CD4-positive, alpha-beta memory T cell (primary cell): ENCODE measurements around the gene VPS18. TPM values are rescaled to one million over a fixed set of nuclear protein-coding genes. Genes with fewer than 3 reads are reported as not detected.

Source experiments
- CTCF ChIA-PET: fragments of 350-600 bp; sonication (Branson Sonifier 250); formaldehyde crosslinking; loops from one replicate; lab custom pipeline; 2021; ENCODE audit warnings: inconsistent platforms; ENCODE audit not compliant: partially characterized antibody; lab: Charles Lee
- POLR2A ChIA-PET: fragments of 350-600 bp; sonication (Branson Sonifier 250); formaldehyde crosslinking; loops from one replicate; lab custom pipeline; 2021; ENCODE audit not compliant: partially characterized antibody; lab: Charles Lee
- DNase-seq, 5 donors: peaks; one replicate each; pipeline versions ENCODE4 v3.0.0 to v3.0.0-alpha.2; 2020 to 2022; ENCODE audit warnings: mixed read lengths in 1 of 5
- H3K27ac ChIP-seq: one replicate; pipeline ENCODE4 v1.7.0; 2013; ENCODE audit warnings: low read depth, low read length
- H3K27me3 ChIP-seq: 2 replicates; pipeline ENCODE4 v1.7.0; 2013; ENCODE audit warnings: mild to moderate bottlenecking, low read length, moderate library complexity; ENCODE audit not compliant: insufficient read depth
- H3K36me3 ChIP-seq: 2 replicates; pipeline ENCODE4 v1.7.0; 2013; ENCODE audit warnings: mild to moderate bottlenecking, low read length, moderate library complexity; ENCODE audit not compliant: insufficient read depth
- H3K4me1 ChIP-seq: 2 replicates; pipeline ENCODE4 v1.7.0; 2013; ENCODE audit warnings: mild to moderate bottlenecking, low read length, moderate library complexity; ENCODE audit not compliant: insufficient read depth
- H3K4me3 ChIP-seq, 2 donors: one replicate each; pipeline ENCODE4 v1.7.0; 2013; ENCODE audit warnings: low read length in 2 of 2, mild to moderate bottlenecking in 1 of 2
- H3K9me3 ChIP-seq, 2 donors: one replicate each; pipeline ENCODE4 v1.7.0; 2013; ENCODE audit warnings: low read length in 2 of 2, control low read depth in 1 of 2; ENCODE audit not compliant: control insufficient read depth in 1 of 2
- H3K27ac Mint-ChIP-seq, 7 donors: one replicate each; pipeline ENCODE4 v1.8.0; 2020 to 2021; ENCODE audit warnings: mixed read lengths in 7 of 7, mild to moderate bottlenecking in 6 of 7, inconsistent platforms in 3 of 7, moderate library complexity in 3 of 7
- H3K27me3 Mint-ChIP-seq, 2 donors: one replicate each; pipeline ENCODE4 v1.8.0; 2020 to 2021; ENCODE audit warnings: mixed read lengths in 2 of 2
- H3K36me3 Mint-ChIP-seq, 2 donors: one replicate each; pipeline ENCODE4 v1.8.0; 2020 to 2021; ENCODE audit warnings: mixed read lengths in 2 of 2, inconsistent platforms in 1 of 2, mild to moderate bottlenecking in 1 of 2
- H3K4me1 Mint-ChIP-seq, 4 donors: one replicate each; pipeline ENCODE4 v1.8.0; 2020 to 2021; ENCODE audit warnings: mixed read lengths in 4 of 4, mild to moderate bottlenecking in 1 of 4
- H3K4me3 Mint-ChIP-seq, 8 donors: one replicate each; pipeline ENCODE4 v1.8.0; 2020 to 2021; ENCODE audit warnings: mixed read lengths in 8 of 8, mild to moderate bottlenecking in 7 of 8, moderate library complexity in 6 of 8, inconsistent platforms in 3 of 8
- H3K9me3 Mint-ChIP-seq, 8 donors: one replicate each; pipeline ENCODE4 v1.8.0; 2020 to 2021; ENCODE audit warnings: mixed read lengths in 8 of 8, mild to moderate bottlenecking in 5 of 8, inconsistent platforms in 3 of 8, moderate library complexity in 1 of 8
- intact Hi-C: fragments of 100-400 bp; cut with micrococcal nuclease; formaldehyde crosslinking; loops from one replicate; pipeline ENCODE4 v1.15.1; 2023
- polyA plus RNA-seq, 2 donors: library from polyadenylated mRNA; unstranded; fragments of 300-500 nt; fragmentation: Illumina TruSeq; gene quantifications; one replicate each; pipeline ENCODE4 v1.2.3, GENCODE V29; 2021
- total RNA-seq, 2 experiments: library from RNA; stranded (reverse); gene quantifications; one replicate each; pipeline ENCODE4 v1.2.3, GENCODE V29; 2021

Gene VPS18
- total RNA-seq (10 to 100 TPM; 18.4 to 20.3 TPM), polyA plus RNA-seq (10 to 100 TPM; 14.6 to 21.6 TPM)

GRCh38 chr15:40893733-40894680 is at the start of gene VPS18:
TSS of gene VPS18 (plus strand) at chr15:40894450. CDS start at chr15:40894769, 319 bp downstream.
- Mint-ChIP-seq H3K27me3 (no peaks in the 10 kb centered on the region), H3K27ac (peak within 1 kb of the TSS; percentile 95 to 99 (median 99)), H3K9me3 (no peaks in the 10 kb centered on the region), H3K36me3 (peaks cover 12 to 27% of the 10 kb centered on the region in 2 donors), H3K4me1 (peaks cover 24 to 52% (median 36%) of the 10 kb centered on the region in 4 donors), H3K4me3 (peak within 1 kb of the TSS; percentile 95 to 100 (median 99))
- Histone ChIP-seq H3K4me1 (peaks cover 21% of the 10 kb centered on the region), H3K27ac (peak within 1 kb of the TSS; percentile 86), H3K36me3 (peaks cover 5% of the 10 kb centered on the region), H3K27me3 (no peaks in the 10 kb centered on the region), H3K9me3 (no peaks in the 10 kb centered on the region), H3K4me3 (peak within 1 kb of the TSS; percentile 53 to 86)
- intact Hi-C loops = loop anchor here (1.0 to 10.0 kb wide), 11 partner anchors 10 to 377 kb away; partner anchors contain the start of genes CCDC32, CHP1, DNAJC17 and INO80
- CTCF ChIA-PET = interaction anchor here (0.6 to 6.3 kb wide), 29 partner anchors 11 to 718 kb away, joined by 3 to 245 read pairs (median 4); partner anchors contain the start of genes CCDC32, CHP1, KNL1 and RAD51
- peak; percentile 97 to 98 (median 98) for DNase-seq
- POLR2A ChIA-PET = interaction anchor here (0.7 to 3.0 kb wide), 19 partner anchors 9 to 439 kb away, joined by 3 to 38 read pairs (median 5); partner anchors contain the start of genes CHAC1, CHP1, DNAJC17 and EXD1

GRCh38 chr15:40844696-40845030 is 49.6 kb upstream of the VPS18 start:
- Mint-ChIP-seq H3K4me1 (peaks cover 12 to 39% (median 23%) of the 10 kb centered on the region in 4 donors), H3K4me3 (peak overlapping the region; percentile 84 to 90 (median 86)), H3K9me3 (no peaks in the 10 kb centered on the region), H3K27me3 (peaks cover 0 to 2% of the 10 kb centered on the region in 2 donors), H3K27ac (peak overlapping the region in 6 of 7 donors; percentile 22 to 85 (median 62)), H3K36me3 (peaks cover 0 to 3% of the 10 kb centered on the region in 2 donors)
- POLR2A ChIA-PET = interaction anchor here (1.0 to 2.1 kb wide), 4 partner anchors 37 to 386 kb away, joined by 3 to 8 read pairs (median 4); partner anchors contain the start of genes CHP1, DNAJC17, EXD1 and GCHFR
- peak in 4 of 5 donors; percentile 26 to 30 (median 28) for DNase-seq
- Histone ChIP-seq H3K4me3 (peak overlapping the region; percentile 42 to 63), H3K9me3 (no peaks in the 10 kb centered on the region), H3K27ac (no peak overlapping the region), H3K36me3 (no peaks in the 10 kb centered on the region), H3K4me1 (peaks cover 35% of the 10 kb centered on the region), H3K27me3 (no peaks in the 10 kb centered on the region)
- CTCF ChIA-PET = interaction anchor here (1.2 to 3.2 kb wide), 4 partner anchors 14 to 51 kb away, joined by 3 to 24 read pairs (median 3); no protein-coding TSS in a partner anchor
- intact Hi-C loops = no loop called here

- H3K4me3 ChIP-seq = peak overlapping the region; percentile 42 to 63
- POLR2A ChIA-PET = interaction anchor here (1.2 to 2.1 kb wide), 3 partner anchors 38 to 386 kb away, joined by 3 to 8 read pairs (median 5); partner anchors contain the start of genes CHP1, DNAJC17, EXD1 and VPS18
Observed at GRCh38 chr15:40845036-40845435, 49.2 kb upstream of the VPS18 start.

GRCh38 chr15:40845511-40846284 is 48.6 kb upstream of the VPS18 start:
- POLR2A ChIA-PET = interaction anchor here (2.1 kb wide), 1 partner anchor 48 kb away, joined by 5 read pairs; the partner anchor contains the start of gene VPS18

More at GRCh38 chr15:40845036-40845435, 49.2 kb upstream of the VPS18 start:
- Mint-ChIP-seq H3K27me3 (peaks cover 0 to 2% of the 10 kb centered on the region in 2 donors), H3K27ac (peak overlapping the region; percentile 3 to 85 (median 62)), H3K9me3 (no peaks in the 10 kb centered on the region), H3K4me1 (peaks cover 12 to 39% (median 23%) of the 10 kb centered on the region in 4 donors), H3K36me3 (peaks cover 0 to 3% of the 10 kb centered on the region in 2 donors), H3K4me3 (peak overlapping the region; percentile 84 to 90 (median 86))
- Histone ChIP-seq H3K4me1 (peaks cover 35% of the 10 kb centered on the region), H3K36me3 (no peaks in the 10 kb centered on the region), H3K27me3 (no peaks in the 10 kb centered on the region), H3K9me3 (no peaks in the 10 kb centered on the region), H3K27ac (no peak overlapping the region)
- intact Hi-C loops = no loop called here
- DNase-seq = no peak
- CTCF ChIA-PET = interaction anchor here (1.2 to 3.2 kb wide), 3 partner anchors 13 to 50 kb away, joined by 3 to 24 read pairs (median 3); no protein-coding TSS in a partner anchor

GRCh38 chr15:40846841-40847222 is 47.4 kb upstream of the VPS18 start:
- Histone ChIP-seq H3K36me3 (no peaks in the 10 kb centered on the region), H3K4me3 (no peak overlapping the region), H3K27me3 (no peaks in the 10 kb centered on the region), H3K9me3 (no peaks in the 10 kb centered on the region), H3K4me1 (peaks cover 35% of the 10 kb centered on the region), H3K27ac (no peak overlapping the region)
- no peak for DNase-seq
- POLR2A ChIA-PET = no interaction called here
- Mint-ChIP-seq H3K36me3 (peaks cover 3% of the 10 kb centered on the region in 2 donors), H3K9me3 (no peaks in the 10 kb centered on the region), H3K4me1 (peaks cover 12 to 39% (median 23%) of the 10 kb centered on the region in 4 donors), H3K4me3 (peak overlapping the region in 1 of 8 donors; percentile 20), H3K27ac (peak overlapping the region in 3 of 7 donors; percentile 44 to 75 (median 55)), H3K27me3 (peaks cover 0 to 2% of the 10 kb centered on the region in 2 donors)
- CTCF ChIA-PET = interaction anchor here (1.4 kb wide), 1 partner anchor 11 kb away, joined by 4 read pairs; no protein-coding TSS in a partner anchor
- intact Hi-C loops = no loop called here

More at GRCh38 chr15:40845511-40846284, 48.6 kb upstream of the VPS18 start:
- no peak overlapping the region for H3K27ac ChIP-seq
- CTCF ChIA-PET = interaction anchor here (3.2 kb wide), 1 partner anchor 13 kb away, joined by 24 read pairs; no protein-coding TSS in a partner anchor
- no peak overlapping the region for H3K4me3 ChIP-seq
- H3K9me3 ChIP-seq = no peaks in the 10 kb centered on the region
- Mint-ChIP-seq H3K4me3 (peak overlapping the region; percentile 27 to 71 (median 55)), H3K27ac (peak overlapping the region in 2 of 7 donors; percentile 41 to 42), H3K27me3 (peaks cover 0 to 2% of the 10 kb centered on the region in 2 donors), H3K9me3 (no peaks in the 10 kb centered on the region), H3K4me1 (peaks cover 12 to 39% (median 23%) of the 10 kb centered on the region in 4 donors), H3K36me3 (peaks cover 0 to 3% of the 10 kb centered on the region in 2 donors)
- H3K4me1 ChIP-seq = peaks cover 35% of the 10 kb centered on the region
- no peaks in the 10 kb centered on the region for H3K36me3 ChIP-seq
- DNase-seq = no peak
- intact Hi-C loops = no loop called here
- H3K27me3 ChIP-seq = no peaks in the 10 kb centered on the region

GRCh38 chr15:40847223-40847961 is 46.9 kb upstream of the VPS18 start:
- Histone ChIP-seq H3K9me3 (no peaks in the 10 kb centered on the region), H3K4me1 (peaks cover 35% of the 10 kb centered on the region), H3K27ac (no peak overlapping the region), H3K27me3 (no peaks in the 10 kb centered on the region), H3K4me3 (no peak overlapping the region), H3K36me3 (no peaks in the 10 kb centered on the region)
- no peak for DNase-seq
- peaks cover 12 to 39% (median 23%) of the 10 kb centered on the region in 4 donors for H3K4me1 Mint-ChIP-seq
- peak overlapping the region in 4 of 7 donors; percentile 3 to 75 (median 50) for H3K27ac Mint-ChIP-seq
- peaks cover 0 to 2% of the 10 kb centered on the region in 2 donors for H3K27me3 Mint-ChIP-seq
- ChIA-PET CTCF (interaction anchor here (1.4 kb wide), 1 partner anchor 11 kb away, joined by 4 read pairs; no protein-coding TSS in a partner anchor), POLR2A (no interaction called here)
- peaks cover 3% of the 10 kb centered on the region in 2 donors for H3K36me3 Mint-ChIP-seq
- intact Hi-C loops = no loop called here
- H3K4me3 Mint-ChIP-seq = peak overlapping the region in 2 of 8 donors; percentile 20 to 40
- no peaks in the 10 kb centered on the region for H3K9me3 Mint-ChIP-seq
